ENCODE data around the gene TPO. TPM values are rescaled to one million over a fixed set of nuclear protein-coding genes. Genes with fewer than 3 reads are reported as not detected.

The TPO gene
- total RNA-seq, 1 donor from 2014 or later = not detected

GRCh38 chr2:1479346-1479745, 66.1 kb downstream of the TPO start:
- H3K9ac ChIP-seq (ENCODE audit: low read depth in 1 of 3, low read length in 3 of 3) = no peak overlapping the region
- no peak overlapping the region for H3K4me3 ChIP-seq (ENCODE audit: low read length in 3 of 3)
- H3K4me1 ChIP-seq (ENCODE audit: control insufficient read depth in 3 of 3, insufficient read depth in 3 of 3, low read length in 3 of 3) = no peaks in the 10 kb centered on the region
- H3K27ac ChIP-seq (ENCODE audit: low read depth, low read length) = no peak overlapping the region
- H3K9me3 ChIP-seq (ENCODE audit: control insufficient read depth in 3 of 3, low read length in 3 of 3) = no peaks in the 10 kb centered on the region
- peaks cover 0 to 4% (median 0%) of the 10 kb centered on the region in 3 donors for H3K27me3 ChIP-seq (ENCODE audit: control insufficient read depth in 3 of 3, insufficient read depth in 3 of 3, low read length in 3 of 3)
- H3K36me3 ChIP-seq (ENCODE audit: control insufficient read depth in 3 of 3, insufficient read depth in 3 of 3, low read length in 3 of 3) = no peaks in the 10 kb centered on the region

GRCh38 chr2:1480671-1481076, 67.4 kb downstream of the TPO start:
- Histone ChIP-seq H3K4me1 (ENCODE audit: control insufficient read depth in 3 of 3, insufficient read depth in 3 of 3, low read length in 3 of 3) (no peaks in the 10 kb centered on the region), H3K9ac (ENCODE audit: low read depth in 1 of 3, low read length in 3 of 3) (no peak overlapping the region), H3K4me3 (ENCODE audit: low read length in 3 of 3) (no peak overlapping the region), H3K27ac (ENCODE audit: low read depth, low read length) (no peak overlapping the region), H3K9me3 (ENCODE audit: control insufficient read depth in 3 of 3, low read length in 3 of 3) (no peaks in the 10 kb centered on the region), H3K36me3 (ENCODE audit: control insufficient read depth in 3 of 3, insufficient read depth in 3 of 3, low read length in 3 of 3) (no peaks in the 10 kb centered on the region), H3K27me3 (ENCODE audit: control insufficient read depth in 3 of 3, insufficient read depth in 3 of 3, low read length in 3 of 3) (peaks cover 0 to 4% (median 0%) of the 10 kb centered on the region in 3 donors)

GRCh38 chr2:1481406-1482252, 68.4 kb downstream of the TPO start:
- Histone ChIP-seq H3K9ac (ENCODE audit: low read depth in 1 of 3, low read length in 3 of 3) (no peak overlapping the region), H3K27me3 (ENCODE audit: control insufficient read depth in 3 of 3, insufficient read depth in 3 of 3, low read length in 3 of 3) (peaks cover 0 to 4% (median 0%) of the 10 kb centered on the region in 3 donors), H3K4me1 (ENCODE audit: control insufficient read depth in 3 of 3, insufficient read depth in 3 of 3, low read length in 3 of 3) (no peaks in the 10 kb centered on the region), H3K36me3 (ENCODE audit: control insufficient read depth in 3 of 3, insufficient read depth in 3 of 3, low read length in 3 of 3) (no peaks in the 10 kb centered on the region), H3K4me3 (ENCODE audit: low read length in 3 of 3) (no peak overlapping the region), H3K27ac (ENCODE audit: low read depth, low read length) (no peak overlapping the region), H3K9me3 (ENCODE audit: control insufficient read depth in 3 of 3, low read length in 3 of 3) (no peaks in the 10 kb centered on the region)

- no peaks in the 10 kb centered on the region for H3K36me3 ChIP-seq (ENCODE audit: control insufficient read depth in 3 of 3, insufficient read depth in 3 of 3, low read length in 3 of 3)
- no peak overlapping the region for H3K4me3 ChIP-seq (ENCODE audit: low read length in 3 of 3)
- H3K27ac ChIP-seq (ENCODE audit: low read depth, low read length) = no peak overlapping the region
- peaks cover 0 to 4% (median 0%) of the 10 kb centered on the region in 3 donors for H3K27me3 ChIP-seq (ENCODE audit: control insufficient read depth in 3 of 3, insufficient read depth in 3 of 3, low read length in 3 of 3)
- H3K9ac ChIP-seq (ENCODE audit: low read depth in 1 of 3, low read length in 3 of 3) = no peak overlapping the region
- H3K4me1 ChIP-seq (ENCODE audit: control insufficient read depth in 3 of 3, insufficient read depth in 3 of 3, low read length in 3 of 3) = no peaks in the 10 kb centered on the region
- no peaks in the 10 kb centered on the region for H3K9me3 ChIP-seq (ENCODE audit: control insufficient read depth in 3 of 3, low read length in 3 of 3)
Measured at GRCh38 chr2:1482253-1482675, 69.0 kb downstream of the TPO start.

GRCh38 chr2:1482981-1483380, 69.7 kb downstream of the TPO start:
- H3K9me3 ChIP-seq (ENCODE audit: control insufficient read depth in 3 of 3, low read length in 3 of 3) = no peaks in the 10 kb centered on the region
- H3K36me3 ChIP-seq (ENCODE audit: control insufficient read depth in 3 of 3, insufficient read depth in 3 of 3, low read length in 3 of 3) = no peaks in the 10 kb centered on the region
- peaks cover 0 to 4% (median 0%) of the 10 kb centered on the region in 3 donors for H3K27me3 ChIP-seq (ENCODE audit: control insufficient read depth in 3 of 3, insufficient read depth in 3 of 3, low read length in 3 of 3)
- no peak overlapping the region for H3K4me3 ChIP-seq (ENCODE audit: low read length in 3 of 3)
- H3K9ac ChIP-seq (ENCODE audit: low read depth in 1 of 3, low read length in 3 of 3) = no peak overlapping the region
- no peaks in the 10 kb centered on the region for H3K4me1 ChIP-seq (ENCODE audit: control insufficient read depth in 3 of 3, insufficient read depth in 3 of 3, low read length in 3 of 3)
- H3K27ac ChIP-seq (ENCODE audit: low read depth, low read length) = no peak overlapping the region

- Histone ChIP-seq H3K9me3 (ENCODE audit: control insufficient read depth in 3 of 3, low read length in 3 of 3) (no peaks in the 10 kb centered on the region), H3K4me1 (ENCODE audit: control insufficient read depth in 3 of 3, insufficient read depth in 3 of 3, low read length in 3 of 3) (no peaks in the 10 kb centered on the region), H3K36me3 (ENCODE audit: control insufficient read depth in 3 of 3, insufficient read depth in 3 of 3, low read length in 3 of 3) (no peaks in the 10 kb centered on the region), H3K4me3 (ENCODE audit: low read length in 3 of 3) (no peak overlapping the region), H3K27me3 (ENCODE audit: control insufficient read depth in 3 of 3, insufficient read depth in 3 of 3, low read length in 3 of 3) (peaks cover 0 to 6% (median under 1%) of the 10 kb centered on the region in 3 donors), H3K9ac (ENCODE audit: low read depth in 1 of 3, low read length in 3 of 3) (no peak overlapping the region), H3K27ac (ENCODE audit: low read depth, low read length) (no peak overlapping the region)
Measured at GRCh38 chr2:1483551-1483950, 70.3 kb downstream of the TPO start.

GRCh38 chr2:1484131-1484884, 71.0 kb downstream of the TPO start:
- Histone ChIP-seq H3K36me3 (ENCODE audit: control insufficient read depth in 3 of 3, insufficient read depth in 3 of 3, low read length in 3 of 3) (no peaks in the 10 kb centered on the region), H3K9me3 (ENCODE audit: control insufficient read depth in 3 of 3, low read length in 3 of 3) (no peaks in the 10 kb centered on the region), H3K27me3 (ENCODE audit: control insufficient read depth in 3 of 3, insufficient read depth in 3 of 3, low read length in 3 of 3) (peaks cover 0 to 6% (median 5%) of the 10 kb centered on the region in 3 donors), H3K4me3 (ENCODE audit: low read length in 3 of 3) (no peak overlapping the region), H3K4me1 (ENCODE audit: control insufficient read depth in 3 of 3, insufficient read depth in 3 of 3, low read length in 3 of 3) (no peaks in the 10 kb centered on the region), H3K27ac (ENCODE audit: low read depth, low read length) (no peak overlapping the region), H3K9ac (ENCODE audit: low read depth in 1 of 3, low read length in 3 of 3) (no peak overlapping the region)

- Histone ChIP-seq H3K27ac (ENCODE audit: low read depth, low read length) (no peak overlapping the region), H3K9me3 (ENCODE audit: control insufficient read depth in 3 of 3, low read length in 3 of 3) (no peaks in the 10 kb centered on the region), H3K9ac (ENCODE audit: low read depth in 1 of 3, low read length in 3 of 3) (no peak overlapping the region), H3K4me3 (ENCODE audit: low read length in 3 of 3) (no peak overlapping the region), H3K27me3 (ENCODE audit: control insufficient read depth in 3 of 3, insufficient read depth in 3 of 3, low read length in 3 of 3) (peaks cover 0 to 5% (median 3%) of the 10 kb centered on the region in 3 donors), H3K4me1 (ENCODE audit: control insufficient read depth in 3 of 3, insufficient read depth in 3 of 3, low read length in 3 of 3) (no peaks in the 10 kb centered on the region), H3K36me3 (ENCODE audit: control insufficient read depth in 3 of 3, insufficient read depth in 3 of 3, low read length in 3 of 3) (no peaks in the 10 kb centered on the region)
Measured at GRCh38 chr2:1486670-1487069, 73.4 kb downstream of the TPO start.

- Histone ChIP-seq H3K4me3 (ENCODE audit: low read length in 3 of 3) (no peak overlapping the region), H3K27me3 (ENCODE audit: control insufficient read depth in 3 of 3, insufficient read depth in 3 of 3, low read length in 3 of 3) (peaks cover 0 to 5% (median 3%) of the 10 kb centered on the region in 3 donors), H3K4me1 (ENCODE audit: control insufficient read depth in 3 of 3, insufficient read depth in 3 of 3, low read length in 3 of 3) (no peaks in the 10 kb centered on the region), H3K36me3 (ENCODE audit: control insufficient read depth in 3 of 3, insufficient read depth in 3 of 3, low read length in 3 of 3) (no peaks in the 10 kb centered on the region), H3K9me3 (ENCODE audit: control insufficient read depth in 3 of 3, low read length in 3 of 3) (no peaks in the 10 kb centered on the region), H3K27ac (ENCODE audit: low read depth, low read length) (no peak overlapping the region), H3K9ac (ENCODE audit: low read depth in 1 of 3, low read length in 3 of 3) (no peak overlapping the region)
Measured at GRCh38 chr2:1487758-1488157, 74.5 kb downstream of the TPO start.

GRCh38 chr2:1488181-1488671, 75.0 kb downstream of the TPO start:
- no peak overlapping the region for H3K27ac ChIP-seq (ENCODE audit: low read depth, low read length)
- no peak overlapping the region for H3K9ac ChIP-seq (ENCODE audit: low read depth in 1 of 3, low read length in 3 of 3)
- H3K9me3 ChIP-seq (ENCODE audit: control insufficient read depth in 3 of 3, low read length in 3 of 3) = no peaks in the 10 kb centered on the region
- no peaks in the 10 kb centered on the region for H3K36me3 ChIP-seq (ENCODE audit: control insufficient read depth in 3 of 3, insufficient read depth in 3 of 3, low read length in 3 of 3)
- H3K27me3 ChIP-seq (ENCODE audit: control insufficient read depth in 3 of 3, insufficient read depth in 3 of 3, low read length in 3 of 3) = peaks cover 0 to 5% (median 4%) of the 10 kb centered on the region in 3 donors
- H3K4me3 ChIP-seq (ENCODE audit: low read length in 3 of 3) = no peak overlapping the region
- H3K4me1 ChIP-seq (ENCODE audit: control insufficient read depth in 3 of 3, insufficient read depth in 3 of 3, low read length in 3 of 3) = no peaks in the 10 kb centered on the region

Data from skeletal muscle tissue (tissue), 4 donors.